ENCODE data around the gene SMURF2. TPM values are rescaled to one million over a fixed set of nuclear protein-coding genes. Genes with fewer than 3 reads are reported as not detected.

The SMURF2 gene
- total RNA-seq, 1 experiment from 2014 or later = 76.6 TPM

DNA sequence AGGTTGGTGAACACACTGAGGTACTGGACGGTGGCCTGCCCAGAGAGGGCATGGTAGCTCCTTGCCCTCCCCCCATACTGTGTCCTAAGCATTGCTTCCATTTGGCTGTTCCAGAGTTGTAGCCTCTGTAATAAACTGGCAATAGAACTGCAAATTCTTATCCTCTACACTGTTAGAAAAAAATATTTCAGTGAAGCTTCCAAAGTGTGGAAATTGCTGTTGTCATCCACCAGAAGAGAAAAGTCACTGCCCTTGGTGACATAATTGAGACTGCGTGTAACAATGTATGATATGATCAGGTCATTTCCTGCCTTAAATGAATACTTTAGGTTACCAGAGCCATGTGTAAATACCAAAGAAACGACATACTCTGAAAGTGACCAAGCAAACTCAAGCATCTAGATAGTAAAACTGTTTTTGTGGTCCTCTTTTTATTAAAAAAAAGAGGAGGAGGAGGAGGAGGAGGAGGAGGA lies 89.4 kb downstream of the SMURF2 start:
- ChIA-PET POLR2A (ENCODE audit: unreplicated experiment) (no interaction called here), CTCF (no interaction called here)
- Histone ChIP-seq H3K27me3 (ENCODE audit: low read length) (no peaks in the 10 kb centered on the region), H3K79me2 (ENCODE audit: low read length) (peaks cover 6% of the 10 kb centered on the region; the same call in 1 of the 2 replicates), H3K36me3 (ENCODE audit: low read depth, low read length) (peaks cover 54% of the 10 kb centered on the region), H3K4me2 (ENCODE audit: low read length) (peak overlapping the region; percentile 36), H3K9ac (ENCODE audit: low read length) (no peak overlapping the region), H3K9me3 (ENCODE audit: low read length) (no peaks in the 10 kb centered on the region), H3K9me2 (replicated peaks; ENCODE audit: low read length) (no peaks in the 10 kb centered on the region), H2AFZ (ENCODE audit: low read length) (no peak overlapping the region), H4K20me1 (ENCODE audit: low read length) (no peaks in the 10 kb centered on the region), H3K4me3 (ENCODE audit: low read length) (no peak overlapping the region), H3K27ac (ENCODE audit: low read length) (peak overlapping the region; percentile 49), H3F3A (ENCODE audit: low read length, unreplicated experiment) (peaks cover 9% of the 10 kb centered on the region), H3K4me1 (ENCODE audit: insufficient read depth, low read length) (peaks cover 21% of the 10 kb centered on the region)
- DNase-seq (peak; percentile 70), ATAC-seq (peak; percentile 78)
- no TSS peak for BruUV-seq (replicated peaks)
- intact Hi-C loops (cut with micrococcal nuclease) = no loop called here
- no peak for TF ChIP-seq EZH2phosphoT487 (IDR thresholded peaks at IDR 0.05; ENCODE audit: borderline replicate concordance, low read length)
- TF ChIP-seq, protein P1, sequence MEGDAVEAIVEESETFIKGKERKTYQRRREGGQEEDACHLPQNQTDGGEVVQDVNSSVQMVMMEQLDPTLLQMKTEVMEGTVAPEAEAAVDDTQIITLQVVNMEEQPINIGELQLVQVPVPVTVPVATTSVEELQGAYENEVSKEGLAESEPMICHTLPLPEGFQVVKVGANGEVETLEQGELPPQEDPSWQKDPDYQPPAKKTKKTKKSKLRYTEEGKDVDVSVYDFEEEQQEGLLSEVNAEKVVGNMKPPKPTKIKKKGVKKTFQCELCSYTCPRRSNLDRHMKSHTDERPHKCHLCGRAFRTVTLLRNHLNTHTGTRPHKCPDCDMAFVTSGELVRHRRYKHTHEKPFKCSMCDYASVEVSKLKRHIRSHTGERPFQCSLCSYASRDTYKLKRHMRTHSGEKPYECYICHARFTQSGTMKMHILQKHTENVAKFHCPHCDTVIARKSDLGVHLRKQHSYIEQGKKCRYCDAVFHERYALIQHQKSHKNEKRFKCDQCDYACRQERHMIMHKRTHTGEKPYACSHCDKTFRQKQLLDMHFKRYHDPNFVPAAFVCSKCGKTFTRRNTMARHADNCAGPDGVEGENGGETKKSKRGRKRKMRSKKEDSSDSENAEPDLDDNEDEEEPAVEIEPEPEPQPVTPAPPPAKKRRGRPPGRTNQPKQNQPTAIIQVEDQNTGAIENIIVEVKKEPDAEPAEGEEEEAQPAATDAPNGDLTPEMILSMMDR (conservative IDR thresholded peaks at IDR 0.05; ENCODE audit: low read depth, low read length) = no peak
- TF ChIP-seq EZH2 (IDR thresholded peaks at IDR 0.05; ENCODE audit: low read length, unreplicated experiment) = no peak

DNA sequence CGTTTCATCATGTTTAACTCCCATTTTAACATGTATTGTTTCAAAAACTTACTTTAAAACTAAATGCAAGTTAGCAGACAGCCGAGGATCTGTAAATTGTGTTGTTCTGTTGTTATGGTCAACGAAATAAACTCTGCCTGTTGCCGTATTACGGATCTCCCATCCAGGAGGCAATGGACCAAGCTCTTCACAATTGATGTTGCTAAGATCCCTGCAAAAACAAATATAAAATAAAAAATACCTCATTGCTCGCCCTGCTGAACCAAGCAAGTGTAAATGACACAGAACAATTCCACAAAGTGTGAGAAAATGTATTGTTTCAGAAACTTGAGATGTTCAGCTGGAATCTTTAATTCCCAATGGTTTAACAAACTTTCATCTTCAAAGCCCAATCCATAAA lies 90.4 kb downstream of the SMURF2 start:
- Histone ChIP-seq H3K4me2 (ENCODE audit: low read length) (no peak overlapping the region), H3K4me1 (ENCODE audit: insufficient read depth, low read length) (peaks cover 21% of the 10 kb centered on the region), H3K79me2 (ENCODE audit: low read length) (peaks cover 6% of the 10 kb centered on the region; the same call in 1 of the 2 replicates), H3K27me3 (ENCODE audit: low read length) (no peaks in the 10 kb centered on the region), H3K36me3 (ENCODE audit: low read depth, low read length) (peaks cover 51% of the 10 kb centered on the region), H3K9me2 (replicated peaks; ENCODE audit: low read length) (no peaks in the 10 kb centered on the region), H3K27ac (ENCODE audit: low read length) (no peak overlapping the region), H3F3A (ENCODE audit: low read length, unreplicated experiment) (peaks cover 9% of the 10 kb centered on the region), H4K20me1 (ENCODE audit: low read length) (no peaks in the 10 kb centered on the region), H3K9me3 (ENCODE audit: low read length) (no peaks in the 10 kb centered on the region), H3K9ac (ENCODE audit: low read length) (no peak overlapping the region), H2AFZ (ENCODE audit: low read length) (no peak overlapping the region), H3K4me3 (ENCODE audit: low read length) (no peak overlapping the region)
- DNase-seq (no peak), ATAC-seq (no peak)
- intact Hi-C loops (cut with micrococcal nuclease) = no loop called here
- no peak for TF ChIP-seq EZH2phosphoT487 (IDR thresholded peaks at IDR 0.05; ENCODE audit: borderline replicate concordance, low read length)
- TF ChIP-seq, protein P1 (conservative IDR thresholded peaks at IDR 0.05; ENCODE audit: low read depth, low read length) = no peak
- TF ChIP-seq EZH2 (IDR thresholded peaks at IDR 0.05; ENCODE audit: low read length, unreplicated experiment) = no peak
- ChIA-PET CTCF (no interaction called here), POLR2A (ENCODE audit: unreplicated experiment) (no interaction called here)
- no TSS peak for BruUV-seq (replicated peaks)

DNA sequence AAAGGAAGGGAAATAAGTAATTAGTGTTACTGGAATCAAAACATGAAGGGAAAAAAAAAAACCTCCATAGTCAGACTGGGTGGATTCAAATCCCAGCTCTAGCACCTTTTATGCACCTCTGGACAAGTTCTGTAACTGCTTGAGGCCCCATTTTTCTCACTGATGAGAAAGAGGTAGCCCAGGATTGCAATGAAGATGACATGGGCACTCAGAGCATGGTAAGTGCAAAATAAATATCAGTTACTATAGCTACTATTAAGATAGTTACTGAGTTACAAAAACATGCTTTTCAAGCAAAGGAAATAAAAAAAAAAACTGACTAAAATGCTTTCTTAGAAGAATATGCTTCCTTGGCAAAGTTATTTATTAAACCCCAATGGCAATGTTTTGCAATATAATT lies 96.5 kb downstream of the SMURF2 start:
- Histone ChIP-seq H2AFZ (ENCODE audit: low read length) (no peak overlapping the region), H3K4me1 (ENCODE audit: insufficient read depth, low read length) (no peaks in the 10 kb centered on the region), H3K27ac (ENCODE audit: low read length) (no peak overlapping the region), H3F3A (ENCODE audit: low read length, unreplicated experiment) (peaks cover 6% of the 10 kb centered on the region), H3K4me2 (ENCODE audit: low read length) (no peak overlapping the region), H4K20me1 (ENCODE audit: low read length) (no peaks in the 10 kb centered on the region), H3K79me2 (ENCODE audit: low read length) (0 out of 2 replicates have a peak, but pooled peaks cover 5% of the 10 kb centered on the region), H3K27me3 (ENCODE audit: low read length) (no peaks in the 10 kb centered on the region), H3K9me3 (ENCODE audit: low read length) (no peaks in the 10 kb centered on the region), H3K9me2 (replicated peaks; ENCODE audit: low read length) (no peaks in the 10 kb centered on the region), H3K4me3 (ENCODE audit: low read length) (no peak overlapping the region), H3K36me3 (ENCODE audit: low read depth, low read length) (peaks cover 56% of the 10 kb centered on the region), H3K9ac (ENCODE audit: low read length) (no peak overlapping the region)
- POLR2A ChIA-PET (ENCODE audit: unreplicated experiment) = no interaction called here
- no peak for TF ChIP-seq EZH2 (IDR thresholded peaks at IDR 0.05; ENCODE audit: low read length, unreplicated experiment)
- no peak for TF ChIP-seq EZH2phosphoT487 (IDR thresholded peaks at IDR 0.05; ENCODE audit: borderline replicate concordance, low read length)
- TF ChIP-seq, protein P1 (conservative IDR thresholded peaks at IDR 0.05; ENCODE audit: low read depth, low read length) = no peak
- CTCF ChIA-PET = no interaction called here
- intact Hi-C loops (cut with micrococcal nuclease) = no loop called here
- no TSS peak for BruUV-seq (replicated peaks)
- no peak for ATAC-seq
- no peak for DNase-seq
